Activated CD4-positive, alpha-beta T cell treated with anti-CD3 and anti-CD28 coated beads, Interleukin-2, Interleukin-4, amounts not matched to agents 100 ng/mL and 50 ng/mL, durations not matched to agents 16 hours and 8 hours (primary cell): ENCODE measurements around the gene PLCH2.
A peak's percentile ranks its signal among the peaks of the same experiment; 100 is the strongest.

ENCODE experiments used
- DNase-seq: peaks from one replicate; pipeline ENCODE4 v3.0.0-alpha.2; 2020; ENCODE audit warnings: low spot score

PLCH2 gene

DNA sequence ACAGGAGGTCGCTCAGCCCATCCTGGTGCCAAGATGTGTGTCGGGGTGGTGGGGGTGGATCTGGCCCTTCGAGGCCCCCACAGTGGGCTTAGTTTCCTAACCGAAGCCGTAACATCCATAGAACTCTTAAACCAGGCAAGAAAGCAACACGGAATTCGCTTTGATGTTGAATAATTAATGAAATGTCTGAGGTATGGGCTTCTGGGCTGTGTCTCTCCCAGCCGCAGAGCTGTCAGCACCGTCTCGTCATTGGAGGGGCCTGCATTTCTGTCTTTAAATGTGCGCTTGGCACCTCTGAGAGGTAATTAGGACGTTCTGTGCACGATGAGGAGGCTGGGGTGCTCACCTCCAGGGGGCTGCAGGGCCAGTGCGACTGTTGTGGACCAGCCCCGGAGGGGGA, 13.3 kb upstream of the PLCH2 start:
- DNase-seq = no peak

GRCh38 chr1:2463396-2463795, 12.7 kb upstream of the PLCH2 start:
- DNase-seq = no peak

GRCh38 chr1:2465371-2466269, 10.5 kb upstream of the PLCH2 start:
- no peak for DNase-seq

DNA sequence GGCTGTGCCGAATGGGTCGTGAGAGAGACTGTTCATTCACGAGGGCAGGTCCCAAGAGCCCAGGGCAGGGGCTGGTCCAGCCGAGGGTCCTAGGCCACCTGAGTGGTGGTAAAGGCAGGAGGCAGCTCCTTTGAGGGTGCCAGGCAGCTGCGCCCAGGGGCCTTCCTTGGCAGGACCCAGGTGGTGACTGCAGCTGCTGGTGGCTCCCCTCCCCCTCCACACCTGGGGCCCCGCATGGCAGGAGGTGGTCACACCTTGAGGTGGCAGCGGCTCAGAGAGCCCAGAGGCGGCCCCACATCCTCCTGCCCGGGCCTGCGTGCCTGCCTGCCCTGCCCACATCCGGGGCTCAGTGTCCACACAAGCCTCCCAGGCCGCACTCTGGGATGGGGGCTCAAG, 9.8 kb upstream of the PLCH2 start:
- DNase-seq = no peak

DNA sequence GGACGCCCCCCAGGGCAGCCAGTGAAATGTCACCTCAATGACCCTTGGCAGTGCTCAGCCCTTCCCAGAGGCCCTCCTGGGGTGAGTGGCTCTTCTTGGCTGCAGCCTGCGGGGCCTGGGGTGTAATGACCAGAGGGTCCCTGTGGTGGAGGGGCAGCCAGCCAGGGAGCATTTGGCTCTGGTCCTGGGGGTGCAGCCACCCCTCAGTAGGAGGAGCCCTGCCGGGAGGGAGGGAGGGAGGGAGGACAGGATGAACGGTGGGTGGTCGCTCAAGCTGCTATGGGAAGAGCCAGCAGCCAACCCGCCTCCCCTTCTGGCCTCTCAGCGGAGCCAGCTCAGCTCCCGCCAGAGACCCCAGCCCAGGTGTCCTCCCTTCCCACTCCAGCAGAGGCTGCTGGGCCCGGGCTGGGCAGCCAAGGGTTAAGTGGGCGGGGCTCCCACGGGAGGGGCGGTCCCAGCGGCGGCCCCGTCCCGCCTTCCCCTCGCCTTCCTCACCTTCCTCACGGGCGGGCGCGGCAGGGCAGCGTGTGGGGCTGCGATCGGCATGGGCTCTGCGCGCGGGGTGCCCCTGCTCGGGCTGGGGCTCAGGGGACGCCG, 9.0 kb upstream of the PLCH2 start:
- peak; percentile 5 for DNase-seq

- DNase-seq = no peak
Measured at GRCh38 chr1:2468041-2468472, 8.0 kb upstream of the PLCH2 start.

DNA sequence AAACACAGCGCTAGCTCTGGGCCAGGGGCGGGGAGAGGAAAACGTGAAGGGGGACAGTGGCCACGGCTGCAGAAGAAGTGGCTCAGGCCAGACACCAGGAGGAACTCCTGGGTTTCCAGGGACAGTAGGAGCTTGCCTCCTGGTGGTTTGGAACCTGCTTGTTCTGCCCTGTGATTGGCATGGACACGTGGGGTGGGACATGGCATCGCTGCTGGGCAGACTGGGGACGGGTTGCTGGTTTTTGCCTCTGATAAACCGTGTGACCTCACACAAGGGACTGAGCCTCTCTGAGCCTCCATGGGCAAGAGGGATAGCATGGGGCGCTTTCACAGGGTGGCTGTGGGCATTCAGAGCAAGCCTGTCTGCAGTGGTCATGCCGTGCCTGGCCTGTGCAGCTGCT, 7.5 kb upstream of the PLCH2 start:
- DNase-seq = no peak

DNA sequence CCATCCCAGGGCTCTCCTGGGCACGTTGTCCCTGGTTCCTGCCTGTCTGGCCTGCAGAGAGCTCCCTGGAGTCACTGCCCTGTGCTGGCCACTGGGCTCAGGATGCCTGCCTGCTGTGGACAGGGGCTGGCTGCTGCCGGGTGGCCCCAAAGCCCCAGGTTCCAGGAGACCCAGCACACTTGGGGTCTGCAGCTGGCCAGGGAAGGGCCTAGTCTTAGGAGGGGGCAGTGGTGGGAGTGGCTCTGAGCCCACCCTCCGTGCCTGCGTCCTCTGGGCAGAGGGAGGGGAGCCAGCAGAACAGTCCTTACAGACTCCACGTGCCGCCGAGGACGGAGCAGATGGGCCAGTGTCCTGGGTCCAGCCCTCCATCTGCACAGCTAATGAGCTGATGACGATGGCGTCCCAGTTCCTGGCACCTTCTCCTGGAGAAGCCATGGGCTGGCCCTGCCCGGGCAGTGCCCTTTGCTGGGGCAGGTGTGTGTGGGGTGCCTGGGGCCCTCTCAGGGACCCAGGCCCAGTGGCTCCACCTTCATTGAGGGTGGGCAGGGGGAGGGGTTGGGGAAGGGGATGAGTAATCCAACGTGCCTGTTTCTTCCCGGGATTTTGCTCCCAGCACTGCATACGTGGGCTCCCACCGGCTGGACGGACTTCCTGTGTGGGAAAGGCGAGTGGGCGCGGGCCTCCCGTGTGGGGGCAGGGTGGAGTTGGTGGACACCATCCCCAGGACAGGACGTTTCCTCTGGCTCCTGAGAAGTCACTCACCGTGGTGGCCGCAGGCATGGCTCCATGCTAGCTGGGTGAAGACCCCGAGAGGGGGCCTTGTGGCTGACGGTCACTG, 6.8 kb upstream of the PLCH2 start:
- no peak for DNase-seq

- DNase-seq = no peak
Measured at GRCh38 chr1:2470290-2471158, 5.6 kb upstream of the PLCH2 start.

- DNase-seq = no peak
Measured at GRCh38 chr1:2471159-2471471, 5.0 kb upstream of the PLCH2 start.

DNA sequence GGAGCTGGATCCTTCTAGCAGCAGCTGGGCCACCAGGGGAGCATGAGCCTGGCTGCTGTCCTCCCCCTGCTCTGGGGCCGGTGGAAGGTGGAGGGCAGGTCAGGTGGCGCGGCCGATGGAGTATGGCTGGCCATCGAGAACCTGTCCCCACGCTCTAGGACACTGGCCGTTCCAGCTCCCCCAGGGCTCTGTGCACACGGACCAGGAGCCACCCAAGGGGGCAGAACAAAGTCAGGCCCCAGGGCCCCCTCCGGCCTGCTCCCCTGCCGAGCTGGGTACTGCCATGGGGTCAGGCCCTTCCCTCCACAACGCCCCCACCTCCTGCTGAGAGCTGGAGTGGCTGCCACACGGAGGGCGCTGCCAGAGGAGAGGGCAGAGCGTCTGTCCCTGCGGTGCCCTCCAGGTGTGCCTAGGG, 4.5 kb upstream of the PLCH2 start:
- no peak for DNase-seq

DNA sequence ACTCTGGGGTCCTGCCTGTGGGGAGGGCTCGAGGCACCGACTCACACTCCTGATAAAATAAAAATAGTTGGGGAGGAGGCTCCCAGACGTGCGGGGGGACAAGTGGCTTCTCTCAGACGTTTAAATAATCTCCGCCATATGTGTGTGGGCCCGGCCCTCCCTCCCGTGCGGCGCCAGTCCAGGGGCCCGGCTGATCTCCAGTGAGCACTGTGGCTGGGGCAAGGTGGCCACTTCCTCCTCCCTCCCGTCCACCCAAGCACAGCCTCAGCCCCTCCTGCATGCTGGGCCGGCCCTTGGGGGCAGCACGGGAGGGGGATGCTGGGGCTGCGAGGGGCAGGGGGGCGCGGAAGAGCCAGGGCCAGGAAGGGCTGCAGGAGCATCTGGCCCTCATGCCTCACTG, 4.0 kb upstream of the PLCH2 start:
- no peak for DNase-seq

GRCh38 chr1:2472561-2473177, 3.4 kb upstream of the PLCH2 start:
- no peak for DNase-seq

- DNase-seq = no peak
Measured at GRCh38 chr1:2473198-2473597, 2.9 kb upstream of the PLCH2 start.

DNA sequence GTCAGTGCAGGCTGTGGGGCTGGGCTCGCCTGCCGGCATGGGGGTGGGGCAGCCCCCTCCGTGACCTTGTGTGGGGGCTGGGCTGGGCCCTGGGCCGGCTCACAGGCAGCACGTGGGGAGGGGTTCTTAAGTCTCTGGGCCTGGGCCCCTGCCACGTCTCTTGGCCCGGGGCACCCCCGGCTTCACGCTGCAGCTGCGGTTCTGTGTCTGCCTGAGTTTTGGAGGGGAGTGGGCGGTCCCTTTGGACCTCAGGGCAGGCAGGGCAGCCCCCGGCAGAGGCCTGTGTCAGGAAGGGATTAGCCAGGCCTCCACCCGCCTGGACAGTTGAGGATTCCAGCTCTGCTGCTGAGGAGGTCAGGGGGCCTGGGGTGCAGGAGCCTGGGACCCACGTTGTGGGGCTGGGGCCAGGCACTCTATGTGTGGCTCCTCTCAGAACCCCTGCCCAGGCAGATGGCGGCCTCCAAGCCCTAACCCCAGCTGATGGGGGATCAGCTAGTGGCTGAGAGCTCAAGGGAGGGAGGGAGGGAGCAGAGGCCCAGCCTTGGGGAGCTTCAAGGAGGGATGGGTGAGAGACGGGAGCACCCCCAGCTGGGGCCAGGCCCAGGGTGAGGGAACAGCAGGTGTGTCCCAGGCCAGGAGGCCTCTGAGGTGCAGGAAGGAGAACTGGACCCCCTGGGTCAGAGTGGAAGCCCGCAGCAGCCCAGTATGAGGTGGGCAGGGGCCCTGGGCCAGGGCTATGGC, 1.8 kb upstream of the PLCH2 start:
- DNase-seq = no peak

GRCh38 chr1:2474933-2475371, 1.1 kb upstream of the PLCH2 start:
- DNase-seq = no peak

DNA sequence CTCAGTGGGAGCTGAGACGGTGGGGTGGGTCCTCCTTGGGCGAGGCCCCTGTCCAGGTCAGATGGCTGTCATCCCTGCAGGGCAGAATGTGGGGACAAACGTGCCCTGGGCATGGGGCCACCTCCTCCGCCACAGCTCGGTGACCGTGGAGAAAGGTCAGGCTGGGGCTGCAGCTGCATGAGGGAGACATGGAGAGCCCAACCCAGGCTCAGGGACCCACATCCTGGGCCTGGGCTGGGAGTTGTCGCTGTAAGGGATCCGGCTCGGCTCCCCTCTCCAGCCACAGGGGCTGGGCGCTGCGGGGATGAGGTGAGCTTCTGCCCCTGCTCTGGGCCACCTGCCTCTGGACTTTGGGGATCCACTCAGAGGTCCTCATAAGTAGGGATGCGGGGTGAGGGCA, 518 bp upstream of the PLCH2 start:
- DNase-seq = no peak

- DNase-seq = no peak
Measured at GRCh38 chr1:2477309-2477708, 1.2 kb downstream of the PLCH2 start.

- DNase-seq = no peak
Measured at GRCh38 chr1:2477791-2478499, 1.9 kb downstream of the PLCH2 start.

DNA sequence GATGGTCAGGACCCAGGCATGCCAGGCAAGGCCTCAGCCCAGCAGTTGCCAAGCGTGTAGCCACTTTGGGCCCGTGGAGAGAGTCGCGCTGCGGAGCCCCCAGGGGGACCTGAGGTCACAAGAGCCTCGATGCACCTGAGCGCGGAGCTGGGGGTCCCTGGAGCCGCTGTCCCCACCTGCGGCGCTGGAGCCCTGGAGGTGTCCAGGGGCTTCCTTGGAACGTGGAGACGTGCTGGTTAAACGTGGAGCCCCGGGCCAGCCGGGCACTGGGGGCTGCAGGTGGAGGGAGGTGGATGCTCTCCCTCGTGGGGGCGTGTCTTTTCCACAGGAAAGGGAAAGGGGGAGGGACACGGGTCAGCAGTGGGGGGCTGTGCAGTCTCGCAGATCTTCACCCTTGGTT, 3.1 kb downstream of the PLCH2 start:
- no peak for DNase-seq
